HepG2 (cell line): Measurements from ENCODE around the gene HOXC4. TPM values are rescaled to one million over a fixed set of nuclear protein-coding genes. Genes with fewer than 3 reads are reported as not detected.

Experiments used
- ATAC-seq: fragments of 200-7000 bp; cut with Tn5 transposase; 3 replicates; pipeline ENCODE4 v1.9.1; 2020; ENCODE audit warnings: mild to moderate bottlenecking, moderate library complexity
- BruUV-seq: library from RNA; stranded (reverse); fragments of 400-500 nt; replicated peaks from 2 replicates; lab custom pipeline; 2021; lab: Mats Ljungman, UMichigan
- CTCF ChIA-PET: fragments of 300-600 bp; formaldehyde crosslinking; extraction: SDS; loops from one replicate; lab custom pipeline; 2021; ENCODE audit warnings: low total read pairs, inconsistent platforms, low intra/inter-chr PET ratio; lab: Yijun Ruan, JAX
- POLR2A ChIA-PET: fragments of 350-600 bp; sonication (Branson Sonifier 250); formaldehyde crosslinking; loops from one replicate; lab custom pipeline; 2020; ENCODE audit warnings: antibody characterized with exemption, inconsistent platforms; lab: Yijun Ruan, JAX
- DNase-seq: peaks from one replicate; pipeline ENCODE4 v3.0.0-alpha.2; 2015; ENCODE audit warnings: low spot score
- FAIRE-seq: peaks from 3 replicates; lab custom pipeline; 2011; peaks lifted over from hg19 to GRCh38; lab: Jason Lieb, UNC
- H2AFZ ChIP-seq: one replicate; pipeline ENCODE4 v1.6.1; 2011; ENCODE audit warnings: low read length, inconsistent platforms
- H3K27ac ChIP-seq: fragments of 300-600 bp; 3 replicates; pipeline ENCODE4 v1.8.0; 2011; ENCODE audit warnings: mixed run types, mild to moderate bottlenecking, mixed read lengths, low read length, inconsistent platforms; ENCODE audit not compliant: insufficient read depth; ENCODE audit errors: extremely low read length
- H3K27me3 ChIP-seq, 2 experiments: fragments of 200-600 bp in 1 of 2; 2 replicates in 1 of 2; 3 replicates in 1 of 2; pipeline versions ENCODE4 v1.6.0 to v1.8.0; 2011; ENCODE audit warnings: low read length in 2 of 2, mild to moderate bottlenecking in 2 of 2, moderate library complexity in 2 of 2, inconsistent platforms in 1 of 2; ENCODE audit not compliant: insufficient read depth in 2 of 2, control insufficient read depth in 1 of 2
- H3K36me3 ChIP-seq, 2 experiments: fragments of 200-600 bp in 1 of 2; replicated peaks in 1 of 2; 2 replicates in 1 of 2; 3 replicates in 1 of 2; pipeline versions ENCODE4 v1.5.1 to v1.8.0; 2011; ENCODE audit warnings: low read length in 2 of 2, inconsistent platforms in 1 of 2; ENCODE audit not compliant: insufficient read depth in 2 of 2, control insufficient read depth in 1 of 2
- H3K4me1 ChIP-seq: 2 replicates; pipeline ENCODE4 v1.5.1; 2012; ENCODE audit warnings: low read length, inconsistent platforms; ENCODE audit not compliant: insufficient read depth
- H3K4me2 ChIP-seq: 2 replicates; pipeline ENCODE4 v1.6.0; 2011; ENCODE audit warnings: low read depth, low read length, inconsistent platforms
- H3K4me3 ChIP-seq, 3 experiments: fragments of 200-600 bp in 1 of 3; sonication (generic), shearing (Covaris generic) in 1 of 3; replicated peaks in 1 of 3; 2 replicates each; pipeline ENCODE4 v1.5.1; 2011 to 2016; ENCODE audit warnings: low read length in 3 of 3, inconsistent platforms in 2 of 3, low read depth in 2 of 3, mild to moderate bottlenecking in 2 of 3, control low read depth in 1 of 3, mixed read lengths in 1 of 3; ENCODE audit not compliant: insufficient read depth in 1 of 3
- H3K79me2 ChIP-seq: one replicate; pipeline ENCODE4 v1.6.1; 2011; ENCODE audit warnings: low read length, inconsistent platforms; ENCODE audit not compliant: insufficient read depth
- H3K9ac ChIP-seq: 2 replicates; pipeline ENCODE4 v1.6.0; 2011; ENCODE audit warnings: mild to moderate bottlenecking, low read depth, low read length, inconsistent platforms; ENCODE audit not compliant: insufficient read depth
- H3K9me3 ChIP-seq: 2 replicates; pipeline ENCODE4 v1.5.1; 2012; ENCODE audit warnings: mild to moderate bottlenecking, low read length
- H4K20me1 ChIP-seq: 2 replicates; pipeline ENCODE4 v1.6.0; 2011; ENCODE audit warnings: inconsistent platforms, mild to moderate bottlenecking, low read length, moderate library complexity; ENCODE audit not compliant: insufficient read depth
- ARNT ChIP-seq: fragments of 450-650 bp; IDR thresholded peaks from 2 replicates; pipeline ENCODE4 v1.6.1; 2017
- HCFC1 ChIP-seq: fragments of 150-350 bp; IDR thresholded peaks from 2 replicates; pipeline ENCODE4 v1.6.1; 2014; ENCODE audit warnings: low read depth, low read length
- MIER3 ChIP-seq: IDR thresholded peaks from 2 replicates; pipeline ENCODE4 v1.6.1; 2016; ENCODE audit warnings: missing compliant biosample characterization, borderline replicate concordance
- MYC ChIP-seq: sonication (generic); formaldehyde crosslinking; IDR thresholded peaks from 2 replicates; pipeline ENCODE4 v1.9.0; 2021; ENCODE audit warnings: missing genetic modification reagents, borderline replicate concordance
- SMAD1 ChIP-seq: sonication (generic); formaldehyde crosslinking; IDR thresholded peaks from 2 replicates; pipeline ENCODE4 v1.4.0; 2020; ENCODE audit warnings: missing genetic modification reagents, low read depth, mild to moderate bottlenecking, borderline replicate concordance
- TEAD2 ChIP-seq: sonication (generic); formaldehyde crosslinking; IDR thresholded peaks from 2 replicates; pipeline ENCODE4 v1.9.0; 2021; ENCODE audit warnings: missing genetic modification reagents
- ZNF501 ChIP-seq: sonication (generic); formaldehyde crosslinking; IDR thresholded peaks from 2 replicates; pipeline ENCODE4 v1.5.1; 2020; ENCODE audit warnings: mild to moderate bottlenecking, moderate library complexity, missing genetic modification reagents
- ZNF660 ChIP-seq: sonication (generic); formaldehyde crosslinking; IDR thresholded peaks from 2 replicates; pipeline ENCODE4 v1.5.1; 2020; ENCODE audit warnings: mild to moderate bottlenecking, low read depth, missing genetic modification reagents, borderline replicate concordance
- ZNF672 ChIP-seq: sonication (generic); formaldehyde crosslinking; IDR thresholded peaks from 2 replicates; pipeline ENCODE4 v1.8.1; 2022; ENCODE audit warnings: missing genetic modification reagents
- ZSCAN31 ChIP-seq: sonication (generic); formaldehyde crosslinking; IDR thresholded peaks from 2 replicates; pipeline ENCODE4 v1.5.0; 2020; ENCODE audit warnings: low read depth, mild to moderate bottlenecking, missing genetic modification reagents
- WGBS: methylation state at CpG from one replicate; pipeline ENCODE4 v1.1.6; 2017; ENCODE audit warnings: low lambda C conversion rate; 5-methylcytosine and 5-hydroxymethylcytosine counted together
- in situ Hi-C: cut with HindIII; loops from 2 replicates; pipeline ENCODE4 v1.10.0; 2017; ENCODE audit warnings: low pct_unique_long_range_greater_than_20kb; ENCODE audit not compliant: extremely low pct_ligation_motif_present
- intact Hi-C: fragments of 100-400 bp; cut with micrococcal nuclease; formaldehyde crosslinking; loops from one replicate; pipeline ENCODE4 v1.10.0; 2022; ENCODE audit not compliant: unreplicated experiment
- polyA plus RNA-seq, 8 experiments: library from polyadenylated mRNA; depleted of rRNA in 3 of 8; stranded (reverse) in 7 of 8; unstranded in 1 of 8; fragments of >200 nt; fragmentation: Illumina TruSeq in 4 of 8; extraction: Trizol in 4 of 8; gene quantifications; 2 replicates each; pipeline versions ENCODE4 v1.2.1 to v1.2.3, GENCODE V29; 2011 to 2016; ENCODE audit warnings: low read depth in 4 of 8, missing spikeins in 1 of 8, mixed read lengths in 1 of 8; ENCODE audit not compliant: insufficient read depth in 1 of 8
- total RNA-seq, 5 experiments: library from RNA; depleted of rRNA; stranded (reverse); fragments of >200 nt; fragmentation: Illumina TruSeq; extraction: Trizol; gene quantifications; 2 replicates each; pipeline ENCODE4 v1.2.3, GENCODE V29; 2016; ENCODE audit warnings: low read depth in 1 of 5
- TF ChIP-seq, protein P1 (sequence below): fragments of 450-650 bp; IDR thresholded peaks from 2 replicates; pipeline ENCODE4 v1.6.1; 2017; ENCODE audit warnings: mild to moderate bottlenecking
- TF ChIP-seq, protein P2 (sequence below): IDR thresholded peaks from 2 replicates; pipeline ENCODE4 v1.6.1; 2016; ENCODE audit warnings: low read depth, borderline replicate concordance

Gene HOXC4
- total and polyA plus RNA-seq, 2 of the 13 experiments (the other 11 are each of a cell fraction or from before 2014, with no cell fraction given), result not detected

DNA sequence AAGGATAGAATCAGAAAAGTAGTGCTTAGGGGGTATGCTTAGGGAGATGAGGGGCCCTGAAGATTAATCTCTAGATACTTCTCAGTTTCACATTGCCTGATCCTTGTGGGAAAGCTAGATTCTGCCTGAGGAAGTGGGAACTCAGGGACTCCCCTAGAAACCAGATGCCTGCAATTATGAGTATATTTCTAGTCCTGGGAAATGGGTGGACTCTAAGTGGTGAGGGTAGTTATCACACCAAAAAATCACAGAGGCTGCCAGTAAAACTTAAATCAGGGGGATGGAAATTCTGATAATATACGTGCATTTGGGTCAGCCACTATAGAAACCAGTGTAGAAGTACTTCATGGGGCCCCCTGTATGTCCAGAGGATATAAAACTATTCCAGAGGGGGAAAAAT lies 18.3 kb downstream of the HOXC4 start:
- no peak overlapping the region for H3K27ac ChIP-seq
- H3K4me3 ChIP-seq, result no peak overlapping the region
- ATAC-seq (no peak), FAIRE-seq (no peak), DNase-seq (no peak)
- TF ChIP-seq MIER3 (CRISPR knock-in tag) (no peak), ZSCAN31 (CRISPR knock-in tag) (no peak), ZNF672 (no peak), ZNF501 (CRISPR knock-in tag) (no peak), ZNF660 (CRISPR knock-in tag) (no peak), SMAD1 (CRISPR knock-in tag) (no peak), TEAD2 (CRISPR knock-in tag) (no peak), ARNT (no peak), HCFC1 (no peak), MYC (CRISPR knock-in tag) (no peak)
- TF ChIP-seq, protein P1, sequence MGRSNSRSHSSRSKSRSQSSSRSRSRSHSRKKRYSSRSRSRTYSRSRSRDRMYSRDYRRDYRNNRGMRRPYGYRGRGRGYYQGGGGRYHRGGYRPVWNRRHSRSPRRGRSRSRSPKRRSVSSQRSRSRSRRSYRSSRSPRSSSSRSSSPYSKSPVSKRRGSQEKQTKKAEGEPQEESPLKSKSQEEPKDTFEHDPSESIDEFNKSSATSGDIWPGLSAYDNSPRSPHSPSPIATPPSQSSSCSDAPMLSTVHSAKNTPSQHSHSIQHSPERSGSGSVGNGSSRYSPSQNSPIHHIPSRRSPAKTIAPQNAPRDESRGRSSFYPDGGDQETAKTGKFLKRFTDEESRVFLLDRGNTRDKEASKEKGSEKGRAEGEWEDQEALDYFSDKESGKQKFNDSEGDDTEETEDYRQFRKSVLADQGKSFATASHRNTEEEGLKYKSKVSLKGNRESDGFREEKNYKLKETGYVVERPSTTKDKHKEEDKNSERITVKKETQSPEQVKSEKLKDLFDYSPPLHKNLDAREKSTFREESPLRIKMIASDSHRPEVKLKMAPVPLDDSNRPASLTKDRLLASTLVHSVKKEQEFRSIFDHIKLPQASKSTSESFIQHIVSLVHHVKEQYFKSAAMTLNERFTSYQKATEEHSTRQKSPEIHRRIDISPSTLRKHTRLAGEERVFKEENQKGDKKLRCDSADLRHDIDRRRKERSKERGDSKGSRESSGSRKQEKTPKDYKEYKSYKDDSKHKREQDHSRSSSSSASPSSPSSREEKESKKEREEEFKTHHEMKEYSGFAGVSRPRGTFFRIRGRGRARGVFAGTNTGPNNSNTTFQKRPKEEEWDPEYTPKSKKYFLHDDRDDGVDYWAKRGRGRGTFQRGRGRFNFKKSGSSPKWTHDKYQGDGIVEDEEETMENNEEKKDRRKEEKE, result no peak
- TF ChIP-seq, protein P2, sequence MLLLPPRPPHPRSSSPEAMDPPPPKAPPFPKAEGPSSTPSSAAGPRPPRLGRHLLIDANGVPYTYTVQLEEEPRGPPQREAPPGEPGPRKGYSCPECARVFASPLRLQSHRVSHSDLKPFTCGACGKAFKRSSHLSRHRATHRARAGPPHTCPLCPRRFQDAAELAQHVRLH, result no peak
- CTCF ChIA-PET, result no interaction called here
- H3K9me3 ChIP-seq, result no peaks in the 10 kb centered on the region
- in situ Hi-C loops, result no loop called here
- H3K4me1 ChIP-seq, result no peaks in the 10 kb centered on the region
- H3K27me3 ChIP-seq, result peaks cover 1 to 5% of the 10 kb centered on the region in 2 experiments; a peak in 3 of 5 replicates
- H3K4me2 ChIP-seq, result no peak overlapping the region
- no peaks in the 10 kb centered on the region for H3K36me3 ChIP-seq
- intact Hi-C loops, result no loop called here
- no TSS peak for BruUV-seq
- no peaks in the 10 kb centered on the region for H4K20me1 ChIP-seq
- WGBS, result 0% methylated on average over 1 of the region's 1 CpG
- H3K9ac ChIP-seq, result no peak overlapping the region
- no peaks in the 10 kb centered on the region for H3K79me2 ChIP-seq
- no peak overlapping the region for H2AFZ ChIP-seq
- POLR2A ChIA-PET, result no interaction called here
